Panc1 (cell line): ENCODE data around the gene CDH13. TPM values are rescaled to one million over a fixed set of nuclear protein-coding genes. Genes with fewer than 3 reads are reported as not detected.

Experiments used
- ATAC-seq: fragments of 200-7000 bp; cut with Tn5 transposase; 2 replicates; pipeline ENCODE4 v1.9.1; 2020; ENCODE audit warnings: mild to moderate bottlenecking, moderate library complexity
- BruUV-seq: library from RNA; stranded (reverse); fragments of 400-500 nt; replicated peaks from 2 replicates; lab custom pipeline; 2021; lab: Mats Ljungman, UMichigan
- CTCF ChIA-PET: fragments of 300-600 bp; sonication (Branson Sonifier 250); formaldehyde crosslinking; loops from one replicate; lab custom pipeline; 2022; ENCODE audit warnings: antibody characterized with exemption; lab: Charles Lee
- POLR2A ChIA-PET: fragments of 300-600 bp; sonication (Branson Sonifier 250); formaldehyde crosslinking; loops from one replicate; lab custom pipeline; 2022; ENCODE audit warnings: antibody characterized with exemption; lab: Charles Lee
- DNase-seq: peaks from one replicate; pipeline ENCODE4 v3.0.0-alpha.2; 2010; ENCODE audit warnings: low read depth, low spot score
- H3K27ac ChIP-seq: 2 replicates; pipeline ENCODE4 v1.5.1; 2011; ENCODE audit warnings: mild to moderate bottlenecking, low read length, inconsistent platforms
- H3K27me3 ChIP-seq: fragments of 200-500 bp; sonication (Bioruptor generic); 2 replicates; pipeline ENCODE4 v1.6.0; 2014; ENCODE audit warnings: low read length, inconsistent platforms; ENCODE audit not compliant: control insufficient read depth, insufficient read depth
- H3K36me3 ChIP-seq: fragments of 200-500 bp; sonication (Bioruptor generic); 2 replicates; pipeline ENCODE4 v1.5.1; 2014; ENCODE audit warnings: inconsistent platforms, mild to moderate bottlenecking, low read length, moderate library complexity; ENCODE audit not compliant: control insufficient read depth, insufficient read depth
- H3K4me1 ChIP-seq: 2 replicates; pipeline ENCODE4 v1.5.1; 2011; ENCODE audit warnings: inconsistent platforms, mild to moderate bottlenecking, low read length, moderate library complexity; ENCODE audit not compliant: control insufficient read depth, insufficient read depth
- H3K4me3 ChIP-seq, 2 experiments: 2 replicates each; pipeline ENCODE4 v1.5.1; 2011 to 2012; ENCODE audit warnings: low read depth in 2 of 2, low read length in 2 of 2, mild to moderate bottlenecking in 2 of 2, inconsistent platforms in 1 of 2, moderate library complexity in 1 of 2
- H3K9me3 ChIP-seq: fragments of 200-500 bp; sonication (Bioruptor generic); 2 replicates; pipeline ENCODE4 v1.5.1; 2014; ENCODE audit warnings: low read depth, mild to moderate bottlenecking, inconsistent platforms, low read length, moderate library complexity; ENCODE audit not compliant: control insufficient read depth, insufficient read depth
- CTCF ChIP-seq: fragments of 450-650 bp; IDR thresholded peaks from 2 replicates; pipeline ENCODE4 v1.5.1; 2017; ENCODE audit warnings: mild to moderate bottlenecking
- POLR2AphosphoS5 ChIP-seq: IDR thresholded peaks from 2 replicates; pipeline ENCODE4 v1.6.1; 2012; ENCODE audit warnings: mild to moderate bottlenecking, low read depth, low read length, moderate library complexity
- REST ChIP-seq, 2 experiments: IDR thresholded peaks; 2 replicates each; pipeline ENCODE4 v1.6.1; 2011 to 2012; ENCODE audit warnings: low read depth in 2 of 2, control low read depth in 1 of 2, low read length in 1 of 2, mild to moderate bottlenecking in 1 of 2, moderate library complexity in 1 of 2; ENCODE audit not compliant: insufficient read depth in 1 of 2
- SIN3A ChIP-seq: IDR thresholded peaks from 2 replicates; pipeline ENCODE4 v1.6.1; 2012; ENCODE audit warnings: low read depth, mild to moderate bottlenecking, low read length, moderate library complexity, borderline replicate concordance; ENCODE audit not compliant: insufficient read depth
- TCF7L2 ChIP-seq: IDR thresholded peaks from 2 replicates; pipeline ENCODE4 v1.6.1; 2011; ENCODE audit warnings: mild to moderate bottlenecking, low read depth, low read length, inconsistent platforms
- in situ Hi-C: cut with HindIII; loops from 2 replicates; pipeline ENCODE4 v1.10.0; 2016; ENCODE audit warnings: low sequenced_read_pairs, low pct_unique_long_range_greater_than_20kb
- intact Hi-C: fragments of 100-400 bp; cut with micrococcal nuclease; formaldehyde crosslinking; loops from one replicate; pipeline ENCODE4 v1.10.0; 2022; ENCODE audit not compliant: unreplicated experiment
- total RNA-seq: library from RNA; stranded (reverse); gene quantifications from one replicate; pipeline ENCODE4 v1.2.1, GENCODE V29; 2021; ENCODE audit not compliant: unreplicated experiment

The CDH13 gene
- total RNA-seq, 1 experiment from 2014 or later, result not detected

- Histone ChIP-seq H3K9me3 (no peaks in the 10 kb centered on the region), H3K27ac (no peak overlapping the region), H3K4me1 (no peaks in the 10 kb centered on the region), H3K36me3 (no peaks in the 10 kb centered on the region), H3K27me3 (no peaks in the 10 kb centered on the region; the same call in 1 of the 2 replicates), H3K4me3 (no peak overlapping the region)
- ChIA-PET POLR2A (no interaction called here), CTCF (no interaction called here)
- no TSS peak for BruUV-seq
- DNase-seq (no peak), ATAC-seq (no peak)
- intact Hi-C loops, result no loop called here
- in situ Hi-C loops, result no loop called here
- TF ChIP-seq TCF7L2 (no peak), CTCF (no peak), POLR2AphosphoS5 (no peak), SIN3A (no peak), REST (IDR thresholded peaks at IDR 0.05; ENCODE audit: insufficient read depth in 1 of 2, low read depth in 2 of 2, low read length in 1 of 2) (no peak)
Observed at GRCh38 chr16:83743241-83743640, 1116.5 kb downstream of the CDH13 start.

GRCh38 chr16:83743720-83744119 is 1117.0 kb downstream of the CDH13 start:
- H3K27me3 ChIP-seq, result no peaks in the 10 kb centered on the region; the same call in 1 of the 2 replicates
- TF ChIP-seq CTCF, result no peak
- TF ChIP-seq SIN3A, result no peak
- no peak for TF ChIP-seq REST (IDR thresholded peaks at IDR 0.05; ENCODE audit: insufficient read depth in 1 of 2, low read depth in 2 of 2, low read length in 1 of 2)
- TF ChIP-seq TCF7L2, result no peak
- no peak for TF ChIP-seq POLR2AphosphoS5
- no peak for ATAC-seq
- H3K4me1 ChIP-seq, result no peaks in the 10 kb centered on the region
- ChIA-PET POLR2A (no interaction called here), CTCF (no interaction called here)
- in situ Hi-C loops (no loop called here), intact Hi-C loops (no loop called here)
- DNase-seq, result no peak
- no peaks in the 10 kb centered on the region for H3K36me3 ChIP-seq
- no peak overlapping the region for H3K4me3 ChIP-seq
- no peak overlapping the region for H3K27ac ChIP-seq
- H3K9me3 ChIP-seq, result no peaks in the 10 kb centered on the region
- BruUV-seq, result no TSS peak
